Hippocampal formation (tissue), 2 donors: ENCODE data around the gene LRP1.

Experiments
- DNase-seq, 2 donors: peaks; one replicate each; lab custom pipeline; 2025; lab: John Stamatoyannopoulos, UW

Gene LRP1

GRCh38 chr12:57254506-57255280 is 126.4 kb downstream of the LRP1 start:
- no peak for DNase-seq

- no peak for DNase-seq
Measured at GRCh38 chr12:57255916-57256315, 127.6 kb downstream of the LRP1 start.

- no peak for DNase-seq
Measured at GRCh38 chr12:57258977-57259970, 131.0 kb downstream of the LRP1 start.

GRCh38 chr12:57260366-57260765 is 132.1 kb downstream of the LRP1 start:
- no peak for DNase-seq

- no peak for DNase-seq
Measured at GRCh38 chr12:57261428-57261865, 133.2 kb downstream of the LRP1 start.

- DNase-seq, result no peak
Measured at GRCh38 chr12:57262126-57262822, 134.0 kb downstream of the LRP1 start.
